Suprapubic skin (tissue), 4 donors: Measurements from ENCODE around the gene RAB5IF.

ENCODE experiments used
- EP300 ChIP-seq: sonication (generic); formaldehyde crosslinking; IDR thresholded peaks from one replicate; pipeline ENCODE4 v1.6.1; 2017; ENCODE audit warnings: antibody characterized with exemption
- POLR2A ChIP-seq, 2 donors: fragments of 450-650 bp; IDR thresholded peaks; one replicate each; pipeline ENCODE4 v1.6.1; 2017; ENCODE audit warnings: antibody characterized with exemption in 2 of 2, mild to moderate bottlenecking in 2 of 2, moderate library complexity in 2 of 2
- POLR2AphosphoS5 ChIP-seq, 3 donors: sonication (generic); formaldehyde crosslinking; IDR thresholded peaks; one replicate each; pipeline ENCODE4 v1.6.1; 2017; ENCODE audit warnings: antibody characterized with exemption in 3 of 3
- TF ChIP-seq, protein P1 (sequence below), 2 donors: fragments of 200-600 bp in 1 of 2; fragments of 450-650 bp in 1 of 2; sonication (generic) in 1 of 2; IDR thresholded peaks; one replicate each; pipeline ENCODE4 v1.5.1; 2016 to 2019; ENCODE audit warnings: antibody characterized with exemption in 2 of 2, mild to moderate bottlenecking in 1 of 2, moderate library complexity in 1 of 2

DNA sequence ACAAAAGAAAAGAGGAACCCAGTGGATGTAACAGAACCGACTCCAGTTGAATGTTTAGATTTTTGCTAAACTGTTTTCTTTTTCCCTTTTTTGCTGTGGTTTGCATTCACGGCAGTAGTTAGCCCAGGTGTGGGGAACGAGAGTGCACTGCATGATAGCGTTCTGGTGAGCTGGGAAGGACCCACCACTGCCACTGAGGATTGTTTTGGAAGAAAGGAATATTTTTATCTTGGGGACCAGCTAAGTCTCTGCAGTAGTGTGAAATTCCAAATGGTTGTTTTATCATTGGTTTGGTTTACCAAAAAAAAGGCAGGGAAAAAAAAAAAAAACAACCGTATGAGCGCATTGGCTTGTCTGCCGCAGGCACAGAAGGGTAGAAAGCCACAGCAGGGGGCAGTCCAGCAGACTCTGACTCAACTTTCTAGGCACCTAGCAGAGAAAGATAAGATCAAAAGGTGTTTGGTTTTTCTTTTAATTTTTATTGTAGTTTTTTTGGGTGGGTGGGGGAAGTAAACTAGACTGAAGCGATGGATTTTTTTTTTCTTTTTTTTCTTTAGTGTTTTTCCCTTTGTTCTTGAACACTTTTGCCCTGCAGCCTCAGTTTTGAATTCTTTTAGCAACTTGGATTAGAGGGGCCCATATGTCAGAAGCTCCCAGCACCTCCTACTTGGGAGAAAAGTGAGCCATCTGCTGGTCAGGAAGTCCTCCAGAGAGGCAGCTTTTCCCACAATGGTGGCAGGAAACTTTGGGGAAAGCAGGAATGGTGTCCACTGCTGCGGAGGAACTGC is 13.5 kb upstream of the RAB5IF start:
- TF ChIP-seq POLR2A (IDR thresholded peaks at IDR 0.05) (no peak), EP300 (no peak), POLR2AphosphoS5 (IDR thresholded peaks at IDR 0.05) (no peak)
- TF ChIP-seq, protein P1, sequence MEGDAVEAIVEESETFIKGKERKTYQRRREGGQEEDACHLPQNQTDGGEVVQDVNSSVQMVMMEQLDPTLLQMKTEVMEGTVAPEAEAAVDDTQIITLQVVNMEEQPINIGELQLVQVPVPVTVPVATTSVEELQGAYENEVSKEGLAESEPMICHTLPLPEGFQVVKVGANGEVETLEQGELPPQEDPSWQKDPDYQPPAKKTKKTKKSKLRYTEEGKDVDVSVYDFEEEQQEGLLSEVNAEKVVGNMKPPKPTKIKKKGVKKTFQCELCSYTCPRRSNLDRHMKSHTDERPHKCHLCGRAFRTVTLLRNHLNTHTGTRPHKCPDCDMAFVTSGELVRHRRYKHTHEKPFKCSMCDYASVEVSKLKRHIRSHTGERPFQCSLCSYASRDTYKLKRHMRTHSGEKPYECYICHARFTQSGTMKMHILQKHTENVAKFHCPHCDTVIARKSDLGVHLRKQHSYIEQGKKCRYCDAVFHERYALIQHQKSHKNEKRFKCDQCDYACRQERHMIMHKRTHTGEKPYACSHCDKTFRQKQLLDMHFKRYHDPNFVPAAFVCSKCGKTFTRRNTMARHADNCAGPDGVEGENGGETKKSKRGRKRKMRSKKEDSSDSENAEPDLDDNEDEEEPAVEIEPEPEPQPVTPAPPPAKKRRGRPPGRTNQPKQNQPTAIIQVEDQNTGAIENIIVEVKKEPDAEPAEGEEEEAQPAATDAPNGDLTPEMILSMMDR (IDR thresholded peaks at IDR 0.05), result no peak
